GM19467 (cell line): ENCODE data around the gene ADCY9.
"Not testable (repeated sequence)": the region's sequence is repeated elsewhere in the genome, so short reads cannot be mapped to it uniquely, and the experiment has no call there.

ENCODE experiments used
- ATAC-seq: cut with Tn5 transposase; IDR thresholded peaks from one replicate; pipeline ENCODE4 v1.9.1; 2021; ENCODE audit warnings: mild to moderate bottlenecking, moderate library complexity; ENCODE audit not compliant: unreplicated experiment

The ADCY9 gene

DNA sequence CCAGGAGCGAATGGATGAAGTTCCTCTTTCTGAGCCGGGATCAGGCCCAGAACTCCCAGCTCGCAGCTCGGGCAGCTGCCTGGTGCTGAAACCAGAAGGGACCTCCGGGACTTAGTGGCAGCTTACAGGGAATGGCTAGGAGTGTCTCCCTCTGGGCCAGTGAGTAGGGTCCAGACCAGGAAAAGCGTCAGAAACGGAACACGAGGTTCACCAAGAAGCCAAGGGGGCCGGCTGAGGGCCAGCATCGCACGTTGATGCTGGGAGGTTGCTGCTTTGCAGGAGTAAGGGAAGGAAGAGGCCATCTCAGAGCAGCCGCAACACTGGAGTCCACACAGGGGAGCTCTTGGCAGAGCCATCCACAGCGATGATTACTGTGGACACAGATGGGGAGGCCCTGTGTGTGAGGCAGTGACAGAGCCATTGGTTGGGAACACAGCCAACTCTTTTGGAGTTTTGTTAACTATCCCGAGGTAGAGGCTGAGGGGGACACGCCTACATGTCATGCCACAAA lies 161.8 kb downstream of the ADCY9 start:
- ATAC-seq = no peak

DNA sequence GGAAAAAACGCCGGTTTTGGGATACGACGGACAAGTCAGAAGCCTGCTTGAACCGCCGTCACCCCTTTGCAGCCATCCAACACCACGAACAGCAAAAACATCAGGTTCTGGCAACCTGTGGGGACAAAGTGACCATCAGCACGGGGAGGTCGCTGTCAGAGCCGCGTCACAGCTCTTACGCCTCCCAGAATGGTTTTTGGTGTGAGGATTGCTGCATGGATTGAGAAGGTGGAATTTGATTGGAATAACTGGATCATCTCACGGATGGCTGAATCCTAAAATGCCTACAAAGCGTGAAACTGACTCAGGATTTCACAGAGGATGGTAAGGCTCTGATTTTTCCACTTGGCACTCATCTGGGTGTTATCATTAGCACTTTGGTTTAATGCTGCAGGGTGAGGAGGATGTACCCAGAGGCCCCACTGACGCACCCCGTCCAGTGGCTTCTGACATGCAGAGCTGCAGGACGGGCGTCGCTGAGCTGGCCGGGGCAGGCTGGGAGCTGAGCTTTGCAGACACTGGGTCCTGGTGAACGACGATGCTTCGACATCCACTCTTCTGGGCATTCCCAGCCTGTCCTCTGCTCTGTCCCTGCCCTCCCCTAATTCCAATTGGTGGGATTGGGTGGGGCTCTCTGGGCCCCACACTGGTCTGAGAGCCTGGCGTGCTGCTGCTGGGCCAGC lies 162.4 kb downstream of the ADCY9 start:
- ATAC-seq = no peak

DNA sequence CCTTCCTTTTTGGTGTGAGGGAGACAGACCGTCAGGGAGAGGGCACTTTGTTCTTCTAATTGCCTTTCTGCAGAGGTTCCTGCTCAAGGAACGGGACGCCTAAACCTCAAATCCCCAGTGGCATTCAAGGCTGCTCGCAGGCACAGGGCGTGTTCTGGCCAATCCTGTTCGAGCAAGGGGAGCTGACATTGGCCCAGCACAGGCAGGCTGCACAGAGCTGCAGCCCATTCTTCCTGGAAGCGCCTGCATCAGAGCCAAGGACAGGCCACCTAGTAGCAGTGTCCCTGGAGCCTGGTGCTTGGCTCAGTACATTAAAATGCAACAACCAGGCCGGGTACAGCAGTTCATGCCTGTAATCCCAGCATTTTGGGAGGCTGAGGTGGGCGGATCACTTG lies 163.5 kb downstream of the ADCY9 start:
- ATAC-seq = no peak

GRCh38 chr16:3951861-3952736 lies 164.1 kb downstream of the ADCY9 start:
- ATAC-seq = no peak

- ATAC-seq = not testable (repeated sequence)
Observed at GRCh38 chr16:3951380-3951779, 164.9 kb downstream of the ADCY9 start.

DNA sequence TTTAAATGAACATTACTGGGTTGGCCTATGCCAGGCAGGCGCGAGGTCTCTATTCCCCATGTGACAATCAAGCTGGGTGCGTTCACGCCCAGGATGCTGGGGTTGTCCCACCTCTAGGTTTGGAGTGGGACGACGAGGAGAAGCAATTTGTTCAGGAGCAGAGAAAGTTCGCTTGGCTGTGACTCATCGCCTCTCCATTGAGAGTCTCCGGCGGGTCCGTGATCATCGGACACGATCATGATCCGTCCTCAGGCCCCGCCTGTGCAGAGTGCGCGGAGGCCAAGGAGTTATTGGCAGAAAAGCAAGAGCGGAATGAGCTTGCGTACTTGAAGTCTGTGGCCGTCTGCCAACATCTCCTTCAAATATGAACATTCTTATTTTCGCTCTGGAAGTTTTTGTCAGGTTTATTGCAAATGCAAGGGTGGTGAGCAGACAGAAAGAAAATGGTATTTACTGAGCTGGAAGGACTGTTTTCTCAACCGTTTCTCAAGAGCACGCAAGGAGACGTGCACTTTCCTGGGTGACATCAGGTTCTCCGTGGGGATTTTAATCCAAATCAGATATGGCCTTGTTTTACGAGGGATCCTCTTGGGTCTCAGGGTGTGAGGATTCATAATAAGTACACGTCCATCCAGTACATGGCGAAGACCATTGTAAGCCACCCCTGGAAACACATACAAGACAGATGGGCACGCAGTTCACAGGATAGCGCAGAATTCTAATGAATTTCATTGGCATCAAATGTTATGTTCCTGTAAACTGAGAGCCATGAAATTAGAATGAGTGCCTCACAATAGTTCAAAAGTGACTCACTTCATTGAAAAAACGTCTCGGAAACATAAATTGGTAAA lies 165.7 kb downstream of the ADCY9 start:
- ATAC-seq = no peak

DNA sequence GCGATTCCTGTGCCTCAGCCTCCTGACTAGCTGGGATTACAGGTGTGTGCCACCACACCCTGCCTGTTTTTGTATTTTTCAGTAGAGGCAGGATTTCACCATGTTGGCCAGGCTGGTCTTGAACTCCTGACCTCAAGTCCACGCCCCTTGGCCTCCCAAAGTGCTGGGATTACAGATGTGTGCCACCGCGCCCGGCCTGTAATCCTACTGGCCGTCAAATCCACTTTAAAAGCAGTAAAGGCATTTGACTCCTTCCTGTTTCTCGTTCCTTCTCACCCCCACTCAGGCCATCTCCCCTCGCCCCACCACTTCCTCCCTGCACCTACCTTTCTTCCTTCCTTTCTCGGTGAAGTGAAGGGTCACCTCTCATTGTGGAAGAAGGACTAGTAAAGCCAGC lies 166.3 kb downstream of the ADCY9 start:
- no peak for ATAC-seq

GRCh38 chr16:3949287-3949686 lies 167.0 kb downstream of the ADCY9 start:
- ATAC-seq = no peak

GRCh38 chr16:3948378-3948995 lies 167.8 kb downstream of the ADCY9 start:
- ATAC-seq = no peak

DNA sequence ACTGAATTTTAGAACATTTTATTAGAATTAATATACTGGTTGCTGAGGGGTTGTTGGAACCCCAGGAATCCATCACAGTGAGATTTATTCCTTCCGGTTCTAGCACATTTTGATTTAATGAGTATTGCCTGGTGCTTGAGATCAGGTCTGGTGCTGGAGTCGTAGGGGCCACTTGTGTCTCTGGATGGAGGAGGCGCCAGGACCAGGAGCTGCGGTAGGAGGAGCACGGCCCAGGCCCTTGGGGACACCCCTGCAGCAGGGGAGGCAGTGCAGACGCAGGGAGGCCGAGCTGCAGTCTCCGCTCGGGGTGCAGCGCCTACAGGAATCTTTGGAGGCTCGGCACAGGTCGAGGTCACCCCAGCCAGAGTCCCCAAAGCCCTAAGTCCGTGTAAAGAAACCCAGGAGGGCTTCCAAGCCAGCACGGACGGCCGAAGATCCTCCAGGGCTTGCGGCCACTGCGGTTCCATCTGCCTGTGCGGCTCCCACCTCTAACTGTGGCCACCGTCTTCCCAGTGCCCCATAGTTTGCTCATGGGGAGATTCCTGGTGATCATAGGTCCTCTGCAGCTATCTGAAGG lies 169.6 kb downstream of the ADCY9 start:
- ATAC-seq = no peak

- ATAC-seq = no peak
Observed at GRCh38 chr16:3945751-3946603, 170.3 kb downstream of the ADCY9 start.

DNA sequence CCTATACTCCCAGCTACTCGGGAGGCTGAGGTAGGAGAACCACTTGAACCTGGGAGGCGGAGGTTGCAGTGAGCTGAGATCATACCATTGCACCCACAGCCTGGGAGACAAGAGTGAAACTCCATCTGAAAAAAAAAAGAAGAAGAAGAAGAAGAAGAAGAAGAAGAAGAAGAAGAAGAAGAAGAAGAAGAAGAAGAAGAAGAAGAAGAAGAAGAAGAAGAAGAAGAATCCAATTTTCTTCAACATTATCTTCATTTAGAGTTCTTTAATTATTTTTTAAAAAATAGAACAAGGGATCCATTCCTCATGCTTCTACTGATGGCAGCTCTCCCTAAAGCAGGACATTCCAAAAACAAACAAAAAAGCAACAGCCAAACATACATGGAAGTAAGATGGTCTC lies 171.8 kb downstream of the ADCY9 start:
- ATAC-seq = not testable (repeated sequence)

DNA sequence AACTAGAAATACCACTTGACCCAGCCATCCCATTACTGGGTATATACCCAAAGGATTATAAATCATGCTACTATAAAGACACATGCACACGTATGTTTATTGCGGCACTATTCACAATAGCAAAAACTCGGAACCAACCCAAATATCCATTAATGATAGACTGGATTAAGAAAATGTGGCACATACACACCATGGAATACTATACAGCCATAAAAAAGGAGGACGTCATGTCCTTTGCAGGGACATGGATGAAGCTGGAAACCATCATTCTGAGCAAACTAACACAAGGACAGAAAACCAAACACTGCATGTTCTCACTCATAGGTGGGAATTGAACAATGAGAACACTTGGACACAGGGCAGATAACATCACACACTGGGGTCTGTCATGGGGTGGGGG lies 174.1 kb downstream of the ADCY9 start:
- not testable (repeated sequence) for ATAC-seq

DNA sequence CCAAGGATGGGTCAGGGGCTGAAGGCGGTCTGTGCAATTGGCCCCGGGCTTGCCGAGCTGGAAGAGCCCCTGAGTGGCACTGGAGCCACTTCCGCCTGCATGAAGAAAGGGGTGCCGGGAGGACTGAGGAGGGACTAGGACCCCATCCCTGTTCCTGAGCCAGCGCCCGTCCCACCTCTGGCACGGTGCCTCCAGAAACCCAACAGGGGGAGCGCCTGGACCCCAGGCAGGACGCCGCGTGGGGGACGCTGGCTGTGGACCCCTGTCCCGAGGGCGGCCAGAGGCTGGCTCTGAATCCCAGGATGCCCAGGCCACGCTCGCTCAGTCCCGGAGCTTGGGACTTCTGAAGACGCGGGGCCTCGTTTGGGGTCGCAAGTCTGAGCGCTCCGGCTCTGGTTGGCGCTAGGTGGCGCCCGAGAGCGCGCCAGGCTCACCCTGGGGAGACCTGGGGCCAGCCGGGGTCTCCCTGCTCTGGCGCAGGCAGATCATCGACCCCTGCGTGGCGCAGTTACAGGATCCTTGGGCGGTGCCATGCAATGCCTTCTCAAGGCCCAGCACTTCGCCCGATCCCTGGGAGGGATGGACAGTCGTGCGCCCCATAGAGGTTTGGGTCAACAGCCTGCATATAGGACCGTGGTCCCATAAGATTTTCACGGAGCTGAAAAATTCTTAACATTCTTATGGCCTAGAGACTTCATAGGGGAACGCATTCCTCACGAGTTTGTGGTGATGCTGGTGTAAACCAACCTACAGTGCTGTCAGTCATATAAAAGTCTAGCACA lies 177.2 kb downstream of the ADCY9 start:
- ATAC-seq = no peak

- ATAC-seq = no peak
Observed at GRCh38 chr16:3938471-3938842, 177.8 kb downstream of the ADCY9 start.

GRCh38 chr16:3937066-3937875 lies 179.0 kb downstream of the ADCY9 start:
- ATAC-seq = no peak

GRCh38 chr16:3935921-3936320 lies 180.3 kb downstream of the ADCY9 start:
- no peak for ATAC-seq
